Measurements from ENCODE around the gene CMKLR1.

Gene CMKLR1

GRCh38 chr12:108271951-108272872, 66.9 kb downstream of the CMKLR1 start:
- DNase-seq (ENCODE audit: low read depth, low spot score) = no peak
- H3K27ac ChIP-seq = no peak overlapping the region

- H3K27ac ChIP-seq = no peak overlapping the region
- no peak for DNase-seq (ENCODE audit: low read depth, low spot score)
Measured at GRCh38 chr12:108270849-108271143, 68.3 kb downstream of the CMKLR1 start.

GRCh38 chr12:108270035-108270848, 68.9 kb downstream of the CMKLR1 start:
- no peak for DNase-seq (ENCODE audit: low read depth, low spot score)
- H3K27ac ChIP-seq = no peak overlapping the region

GRCh38 chr12:108269224-108269623, 69.9 kb downstream of the CMKLR1 start:
- no peak overlapping the region for H3K27ac ChIP-seq
- DNase-seq (ENCODE audit: low read depth, low spot score) = no peak

- no peak for DNase-seq (ENCODE audit: low read depth, low spot score)
- no peak overlapping the region for H3K27ac ChIP-seq
Measured at GRCh38 chr12:108268397-108268796, 70.7 kb downstream of the CMKLR1 start.

- no peak overlapping the region for H3K27ac ChIP-seq
- no peak for DNase-seq (ENCODE audit: low read depth, low spot score)
Measured at GRCh38 chr12:108267450-108267849, 71.7 kb downstream of the CMKLR1 start.

- H3K27ac ChIP-seq = no peak overlapping the region
- DNase-seq (ENCODE audit: low read depth, low spot score) = no peak
Measured at GRCh38 chr12:108266131-108266530, 73.0 kb downstream of the CMKLR1 start.

- DNase-seq (ENCODE audit: low read depth, low spot score) = no peak
- no peak overlapping the region for H3K27ac ChIP-seq
Measured at GRCh38 chr12:108265505-108265904, 73.6 kb downstream of the CMKLR1 start.

- no peak overlapping the region for H3K27ac ChIP-seq
- no peak for DNase-seq (ENCODE audit: low read depth, low spot score)
Measured at GRCh38 chr12:108260969-108261368, 78.1 kb downstream of the CMKLR1 start.

GRCh38 chr12:108260039-108260438, 79.1 kb downstream of the CMKLR1 start:
- H3K27ac ChIP-seq = no peak overlapping the region
- DNase-seq (ENCODE audit: low read depth, low spot score) = no peak

- no peak for DNase-seq (ENCODE audit: low read depth, low spot score)
- H3K27ac ChIP-seq = no peak overlapping the region
Measured at GRCh38 chr12:108257610-108258106, 81.5 kb downstream of the CMKLR1 start.

- DNase-seq (ENCODE audit: low read depth, low spot score) = no peak
- no peak overlapping the region for H3K27ac ChIP-seq
Measured at GRCh38 chr12:108257004-108257403, 82.1 kb downstream of the CMKLR1 start.

GRCh38 chr12:108255252-108255602, 83.9 kb downstream of the CMKLR1 start:
- H3K27ac ChIP-seq = no peak overlapping the region
- DNase-seq (ENCODE audit: low read depth, low spot score) = no peak

- no peak overlapping the region for H3K27ac ChIP-seq
- no peak for DNase-seq (ENCODE audit: low read depth, low spot score)
Measured at GRCh38 chr12:108254517-108255251, 84.4 kb downstream of the CMKLR1 start.

GRCh38 chr12:108254030-108254429, 85.1 kb downstream of the CMKLR1 start:
- no peak overlapping the region for H3K27ac ChIP-seq
- no peak for DNase-seq (ENCODE audit: low read depth, low spot score)

- no peak overlapping the region for H3K27ac ChIP-seq
- DNase-seq (ENCODE audit: low read depth, low spot score) = no peak
Measured at GRCh38 chr12:108253540-108253939, 85.6 kb downstream of the CMKLR1 start.

GRCh38 chr12:108252523-108252922, 86.6 kb downstream of the CMKLR1 start:
- DNase-seq (ENCODE audit: low read depth, low spot score) = no peak
- H3K27ac ChIP-seq = no peak overlapping the region

- DNase-seq (ENCODE audit: low read depth, low spot score) = no peak
- H3K27ac ChIP-seq = no peak overlapping the region
Measured at GRCh38 chr12:108248011-108248410, 91.1 kb downstream of the CMKLR1 start.

GRCh38 chr12:108247130-108247529, 92.0 kb downstream of the CMKLR1 start:
- no peak overlapping the region for H3K27ac ChIP-seq
- no peak for DNase-seq (ENCODE audit: low read depth, low spot score)

GRCh38 chr12:108241986-108242703, 97.0 kb downstream of the CMKLR1 start:
- DNase-seq (ENCODE audit: low read depth, low spot score) = no peak
- H3K27ac ChIP-seq = no peak overlapping the region
